BLaER1 (cell line): ENCODE results near the gene ITPK1.
A peak's percentile ranks its signal among the peaks of the same experiment; 100 is the strongest.
"Not testable (repeated sequence)": the region's sequence is repeated elsewhere in the genome, so short reads cannot be mapped to it uniquely, and the experiment has no call there.

Source experiments
- H3K27ac ChIP-seq: shearing (Covaris generic); formaldehyde crosslinking; 2 replicates; pipeline ENCODE4 v1.8.1; 2022
- H3K27me3 ChIP-seq: shearing (Covaris generic); formaldehyde crosslinking; 2 replicates; pipeline ENCODE4 v1.8.1; 2022
- H3K36me3 ChIP-seq: shearing (Covaris generic); formaldehyde crosslinking; 2 replicates; pipeline ENCODE4 v1.8.1; 2022
- H3K4me1 ChIP-seq: shearing (Covaris generic); formaldehyde crosslinking; 2 replicates; pipeline ENCODE4 v1.8.1; 2022
- H3K4me2 ChIP-seq: shearing (Covaris generic); formaldehyde crosslinking; 2 replicates; pipeline ENCODE4 v1.8.1; 2022
- H3K4me3 ChIP-seq: shearing (Covaris generic); formaldehyde crosslinking; 2 replicates; pipeline ENCODE4 v1.8.1; 2022
- H3K9ac ChIP-seq: shearing (Covaris generic); formaldehyde crosslinking; 2 replicates; pipeline ENCODE4 v1.8.1; 2022
- H3K9me3 ChIP-seq: shearing (Covaris generic); formaldehyde crosslinking; 2 replicates; pipeline ENCODE4 v1.8.1; 2022
- H4K20me1 ChIP-seq: shearing (Covaris generic); formaldehyde crosslinking; 2 replicates; pipeline ENCODE4 v1.8.1; 2022
- Cebpa-rat ChIP-seq: shearing (Covaris generic); IDR thresholded peaks from 2 replicates; pipeline ENCODE4 v1.8.1; 2022

The ITPK1 gene

GRCh38 chr14:93115821-93116675, at the start of gene ITPK1:
TSS of gene ITPK1 (minus strand) at chr14:93115925. CDS start at chr14:93115163, 762 bp downstream.
- no peaks in the 10 kb centered on the region for H3K9me3 ChIP-seq

DNA sequence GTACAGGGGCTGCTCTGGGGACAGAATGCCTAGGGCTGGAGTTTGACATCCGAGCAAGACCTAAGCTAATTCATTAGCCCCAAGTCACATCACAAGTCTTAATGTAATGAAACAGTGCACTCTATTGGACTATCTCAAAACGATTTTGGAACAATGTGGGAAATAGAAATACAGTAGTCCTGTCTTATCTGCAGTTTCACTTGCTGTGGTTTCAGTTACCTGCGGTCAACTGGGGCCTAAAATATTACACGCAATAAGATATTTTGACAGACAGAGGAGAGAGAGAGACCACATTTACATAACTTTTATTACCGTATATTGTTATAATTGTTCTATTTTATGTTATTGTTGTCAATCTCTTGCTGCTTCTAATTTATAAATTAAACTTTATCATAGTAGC, 47.8 kb upstream of the ITPK1 start:
- TF ChIP-seq Cebpa-rat: no peak
- no peaks in the 10 kb centered on the region for H3K9me3 ChIP-seq
- H3K4me2 ChIP-seq: no peak overlapping the region
- H3K27me3 ChIP-seq: no peaks in the 10 kb centered on the region
- H3K36me3 ChIP-seq: no peaks in the 10 kb centered on the region
- peaks cover 5% of the 10 kb centered on the region; the same call in 1 of the 2 replicates for H3K4me1 ChIP-seq
- H3K4me3 ChIP-seq: no peak overlapping the region
- H3K9ac ChIP-seq: no peak overlapping the region
- no peak overlapping the region for H3K27ac ChIP-seq
- no peaks in the 10 kb centered on the region for H4K20me1 ChIP-seq

More at GRCh38 chr14:93115821-93116675, at the start of gene ITPK1:
- Histone ChIP-seq H3K4me2 (peak within 1 kb of the TSS; percentile 95), H3K4me1 (peaks cover 42% of the 10 kb centered on the region), H3K9ac (peak within 1 kb of the TSS; percentile 86), H3K4me3 (peak within 1 kb of the TSS; percentile 96), H3K27ac (peak within 1 kb of the TSS; percentile 89), H4K20me1 (peaks cover 36% of the 10 kb centered on the region), H3K27me3 (no peaks in the 10 kb centered on the region), H3K36me3 (no peaks in the 10 kb centered on the region)
- TF ChIP-seq Cebpa-rat: no peak

- Histone ChIP-seq H3K4me3 (no peak overlapping the region), H3K4me1 (peaks cover 5% of the 10 kb centered on the region; the same call in 1 of the 2 replicates), H3K9ac (no peak overlapping the region), H3K4me2 (no peak overlapping the region), H3K9me3 (no peaks in the 10 kb centered on the region), H3K36me3 (no peaks in the 10 kb centered on the region), H3K27ac (no peak overlapping the region), H4K20me1 (no peaks in the 10 kb centered on the region), H3K27me3 (no peaks in the 10 kb centered on the region)
- TF ChIP-seq Cebpa-rat: no peak
Observed at GRCh38 chr14:93161411-93161940, 45.8 kb upstream of the ITPK1 start.

DNA sequence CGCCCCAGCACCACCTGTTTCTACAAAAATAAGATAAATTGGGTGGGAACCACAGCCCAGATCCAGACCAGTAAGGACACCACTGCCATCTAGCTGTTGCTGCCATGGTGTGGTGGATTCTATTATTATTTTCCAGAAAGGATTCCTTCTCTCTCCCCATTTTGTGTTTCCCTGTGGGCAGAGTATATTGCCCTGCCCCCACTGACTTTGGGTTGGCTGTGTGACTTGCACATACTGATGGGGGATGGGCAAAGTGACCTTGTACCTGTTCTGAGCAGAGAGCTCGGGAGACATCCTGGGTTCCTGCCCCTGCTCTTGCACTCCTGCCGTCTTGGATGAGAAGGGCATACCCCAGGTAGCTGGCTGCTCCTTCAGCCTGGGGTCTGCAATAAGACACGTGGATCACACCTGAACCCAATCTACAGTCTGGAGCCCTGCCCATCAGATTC, 44.7 kb upstream of the ITPK1 start:
- Histone ChIP-seq H3K36me3 (no peaks in the 10 kb centered on the region), H3K4me3 (no peak overlapping the region), H3K4me1 (peaks cover 2% of the 10 kb centered on the region; the same call in 1 of the 2 replicates), H4K20me1 (no peaks in the 10 kb centered on the region), H3K27ac (no peak overlapping the region), H3K9me3 (no peaks in the 10 kb centered on the region), H3K9ac (no peak overlapping the region), H3K27me3 (no peaks in the 10 kb centered on the region), H3K4me2 (no peak overlapping the region)
- TF ChIP-seq Cebpa-rat: no peak

DNA sequence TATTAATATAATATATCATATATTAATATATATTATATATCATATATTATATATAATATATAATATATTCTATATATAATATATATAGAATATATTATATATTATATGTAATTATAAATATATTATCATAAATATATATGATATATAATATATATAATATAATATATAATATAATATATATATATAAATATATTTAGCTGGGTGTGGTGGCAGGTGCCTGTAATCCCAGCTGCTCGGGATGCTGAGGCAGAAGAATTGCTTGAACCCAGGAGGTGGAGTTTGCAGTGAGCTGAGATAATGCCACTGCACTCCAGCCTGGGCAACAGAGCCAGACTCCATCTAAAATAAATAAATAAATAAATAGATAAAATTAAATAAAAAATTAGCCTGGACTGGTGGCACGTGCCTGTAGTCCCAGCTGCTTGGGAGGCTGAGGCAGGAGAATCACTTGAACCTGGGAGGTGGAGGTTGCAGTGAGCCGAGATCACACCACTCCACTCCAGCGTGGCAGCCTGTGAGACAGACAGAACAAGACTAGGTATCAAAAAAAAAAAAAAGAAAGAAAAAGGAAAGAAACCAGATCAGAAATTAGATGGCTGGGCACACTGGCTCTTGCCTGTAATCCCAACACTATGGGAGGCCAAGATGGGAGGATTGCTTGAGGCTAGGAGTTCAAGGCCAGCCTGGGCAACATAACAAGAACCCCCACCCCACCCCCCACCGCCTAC, 44.1 kb upstream of the ITPK1 start:
- H3K4me3 ChIP-seq, H3K36me3 ChIP-seq, H3K27me3 ChIP-seq, H3K4me1 ChIP-seq, H3K9ac ChIP-seq, H3K9me3 ChIP-seq, H3K27ac ChIP-seq, H4K20me1 ChIP-seq, H3K4me2 ChIP-seq: not testable (repeated sequence)

DNA sequence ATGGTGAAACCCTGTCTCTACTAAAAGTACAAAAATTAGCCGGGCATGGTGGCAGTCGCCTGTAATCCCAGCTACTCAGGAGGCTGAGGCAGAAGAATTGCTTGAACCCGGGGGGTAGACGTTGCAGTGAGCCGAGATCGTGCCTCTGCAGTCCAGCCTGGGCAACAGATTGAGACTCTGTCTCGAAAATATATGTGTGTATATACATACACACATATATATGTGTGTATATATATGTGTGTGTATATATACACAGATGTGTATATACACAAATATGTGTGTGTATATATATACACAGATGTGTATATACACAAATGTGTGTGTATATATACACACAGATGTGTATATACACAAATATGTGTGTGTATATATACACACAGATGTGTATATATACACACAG, 42.6 kb upstream of the ITPK1 start:
- not testable (repeated sequence) for H3K4me2 ChIP-seq, H4K20me1 ChIP-seq, H3K27me3 ChIP-seq, H3K9ac ChIP-seq, H3K4me1 ChIP-seq, H3K27ac ChIP-seq, H3K36me3 ChIP-seq, H3K9me3 ChIP-seq, H3K4me3 ChIP-seq

GRCh38 chr14:93156693-93157369, 41.1 kb upstream of the ITPK1 start:
- H3K9me3 ChIP-seq: no peaks in the 10 kb centered on the region
- TF ChIP-seq Cebpa-rat: no peak
- H3K27me3 ChIP-seq: no peaks in the 10 kb centered on the region
- no peak overlapping the region for H3K4me2 ChIP-seq
- no peak overlapping the region for H3K4me3 ChIP-seq
- H3K4me1 ChIP-seq: no peaks in the 10 kb centered on the region
- no peaks in the 10 kb centered on the region for H4K20me1 ChIP-seq
- H3K36me3 ChIP-seq: no peaks in the 10 kb centered on the region
- H3K27ac ChIP-seq: no peak overlapping the region
- H3K9ac ChIP-seq: no peak overlapping the region

DNA sequence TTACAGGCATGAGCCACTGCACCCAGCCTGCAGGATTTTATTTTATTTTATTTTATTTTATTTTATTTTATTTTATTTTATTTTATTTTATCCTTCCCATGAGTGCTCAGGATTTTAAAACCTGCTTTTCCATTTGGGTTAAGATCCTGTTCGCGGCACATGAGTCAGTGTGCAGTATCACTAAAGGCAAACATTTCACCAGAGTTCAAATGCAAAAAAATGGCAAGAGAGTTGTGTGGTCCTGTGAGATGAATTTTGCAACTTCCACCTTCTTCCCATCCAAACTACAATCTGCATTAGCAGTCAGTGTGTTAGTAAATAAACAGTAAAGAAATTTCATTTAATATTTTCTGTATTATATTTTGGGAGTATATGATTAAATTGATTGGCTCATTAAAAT, 39.9 kb upstream of the ITPK1 start:
- no peaks in the 10 kb centered on the region for H4K20me1 ChIP-seq
- no peak overlapping the region for H3K4me2 ChIP-seq
- no peak for TF ChIP-seq Cebpa-rat
- no peak overlapping the region for H3K9ac ChIP-seq
- no peak overlapping the region for H3K4me3 ChIP-seq
- no peaks in the 10 kb centered on the region for H3K4me1 ChIP-seq
- no peaks in the 10 kb centered on the region for H3K36me3 ChIP-seq
- no peak overlapping the region for H3K27ac ChIP-seq
- no peaks in the 10 kb centered on the region for H3K9me3 ChIP-seq
- no peaks in the 10 kb centered on the region for H3K27me3 ChIP-seq

GRCh38 chr14:93153121-93153520, 37.4 kb upstream of the ITPK1 start:
- H3K4me3 ChIP-seq: no peak overlapping the region
- no peak overlapping the region for H3K9ac ChIP-seq
- TF ChIP-seq Cebpa-rat: no peak
- H3K27me3 ChIP-seq: no peaks in the 10 kb centered on the region
- peaks cover 5% of the 10 kb centered on the region; the same call in 1 of the 2 replicates for H3K4me1 ChIP-seq
- H3K36me3 ChIP-seq: no peaks in the 10 kb centered on the region
- H4K20me1 ChIP-seq: no peaks in the 10 kb centered on the region
- no peak overlapping the region for H3K4me2 ChIP-seq
- no peaks in the 10 kb centered on the region for H3K9me3 ChIP-seq
- no peak overlapping the region for H3K27ac ChIP-seq
